HFFc6 (cell line): ENCODE data around the gene CD79A. TPM values are rescaled to one million over a fixed set of nuclear protein-coding genes. Genes with fewer than 3 reads are reported as not detected.

ENCODE experiments used
- DNase-seq: peaks from one replicate; pipeline ENCODE4 v3.0.0-alpha.2; 2018
- H3K27ac Mint-ChIP-seq: 2 replicates; pipeline ENCODE4 v1.8.0; 2020; ENCODE audit warnings: mild to moderate bottlenecking, mixed read lengths
- H3K27me3 Mint-ChIP-seq: 2 replicates; pipeline ENCODE4 v1.8.0; 2021; ENCODE audit warnings: mild to moderate bottlenecking, moderate library complexity, mixed read lengths; ENCODE audit not compliant: insufficient read depth
- H3K36me3 Mint-ChIP-seq: 2 replicates; pipeline ENCODE4 v1.8.0; 2021; ENCODE audit warnings: low read depth, mixed read lengths
- H3K4me1 Mint-ChIP-seq: 2 replicates; pipeline ENCODE4 v1.8.0; 2020; ENCODE audit warnings: low read depth, mixed read lengths
- H3K4me3 Mint-ChIP-seq: 2 replicates; pipeline ENCODE4 v1.8.0; 2020; ENCODE audit warnings: mild to moderate bottlenecking, moderate library complexity, mixed read lengths
- H3K9me3 Mint-ChIP-seq: 2 replicates; pipeline ENCODE4 v1.8.0; 2020; ENCODE audit warnings: mild to moderate bottlenecking, mixed read lengths
- CTCF ChIP-seq: fragments of 200-600 bp; sonication (generic); IDR thresholded peaks from 2 replicates; pipeline ENCODE4 v1.5.0; 2021; ENCODE audit warnings: antibody characterized with exemption, mild to moderate bottlenecking
- total RNA-seq, 6 experiments: library from RNA; stranded (reverse); fragmentation: NEBNext Ultra II Directional; extraction: Animal tissue kit (Norgen Biotek cat#: 25700); gene quantifications; 2 replicates in 1 of 6; 3 replicates in 5 of 6; pipeline ENCODE4 v1.2.3, GENCODE V29; 2021

Gene CD79A
- total RNA-seq, 6 experiments from 2014 or later, result 0.23 to 0.62 (median 0.35) TPM; not detected in 2

DNA sequence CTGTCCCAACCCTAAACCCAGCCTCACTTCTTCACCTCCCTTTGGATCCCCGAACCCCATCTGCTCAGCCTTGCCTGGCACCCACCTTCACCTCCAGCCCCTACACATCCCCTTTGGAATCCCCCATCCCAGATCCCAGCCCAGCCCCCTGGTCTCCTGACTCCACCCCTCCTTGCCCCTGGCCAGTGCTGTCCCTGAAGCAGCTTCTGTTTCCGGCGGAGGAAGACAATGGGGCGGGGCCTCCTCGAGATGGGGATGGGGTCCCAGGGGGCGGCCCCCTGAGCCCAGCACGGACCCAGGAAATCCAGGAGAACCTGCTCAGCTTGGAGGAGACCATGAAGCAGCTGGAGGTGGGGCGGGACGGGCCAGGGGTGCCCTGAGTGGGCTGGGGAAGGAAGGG is 29.2 kb downstream of the CD79A start:
- peaks cover 18% of the 10 kb centered on the region for H3K36me3 Mint-ChIP-seq
- peaks cover 12% of the 10 kb centered on the region for H3K27me3 Mint-ChIP-seq
- no peaks in the 10 kb centered on the region for H3K9me3 Mint-ChIP-seq
- no peak overlapping the region for H3K27ac Mint-ChIP-seq
- no peak for DNase-seq
- no peaks in the 10 kb centered on the region for H3K4me1 Mint-ChIP-seq
- no peak for TF ChIP-seq CTCF
- H3K4me3 Mint-ChIP-seq, result no peak overlapping the region

- DNase-seq, result no peak
- H3K4me3 Mint-ChIP-seq, result no peak overlapping the region
- H3K4me1 Mint-ChIP-seq, result no peaks in the 10 kb centered on the region
- peaks cover 19% of the 10 kb centered on the region for H3K27me3 Mint-ChIP-seq
- H3K27ac Mint-ChIP-seq, result no peak overlapping the region
- TF ChIP-seq CTCF, result no peak
- H3K9me3 Mint-ChIP-seq, result no peaks in the 10 kb centered on the region
- peaks cover 18% of the 10 kb centered on the region for H3K36me3 Mint-ChIP-seq
Measured at GRCh38 chr19:41906916-41907680, 30.0 kb downstream of the CD79A start.

DNA sequence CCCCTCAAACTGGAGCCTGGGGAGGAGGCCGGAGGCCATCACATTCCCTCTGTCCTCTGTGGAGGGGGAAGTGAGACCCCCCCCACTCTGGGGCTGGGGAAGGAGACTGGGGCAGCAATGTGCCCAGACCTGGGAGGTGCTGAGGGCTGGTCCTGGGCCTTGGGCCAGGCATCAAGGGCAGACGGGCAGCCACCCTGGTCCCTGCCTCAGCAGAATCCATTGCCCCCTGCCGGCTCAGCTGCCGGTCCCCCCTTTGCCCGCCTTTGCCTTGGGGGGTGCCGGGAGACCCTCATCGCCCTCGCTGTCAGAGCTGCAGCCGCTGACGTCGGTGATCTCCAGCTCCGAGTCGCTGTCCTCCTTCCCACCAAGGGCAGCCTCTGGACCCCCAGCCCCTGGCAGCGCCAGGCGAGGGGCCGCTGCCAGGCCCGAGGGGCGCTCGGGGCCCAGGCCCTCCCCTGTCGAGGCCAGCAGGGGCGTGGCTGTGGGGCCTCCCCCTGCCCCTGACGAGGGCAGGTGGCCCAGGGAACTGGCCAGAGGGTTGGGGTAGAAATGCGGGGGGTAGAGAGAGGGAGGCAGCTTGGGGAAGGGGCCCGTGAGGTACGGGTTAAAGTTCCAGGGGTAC is 31.0 kb downstream of the CD79A start:
- Mint-ChIP-seq H3K27ac (no peak overlapping the region), H3K4me3 (no peak overlapping the region), H3K4me1 (no peaks in the 10 kb centered on the region), H3K27me3 (peaks cover 24% of the 10 kb centered on the region), H3K36me3 (peaks cover 18% of the 10 kb centered on the region), H3K9me3 (no peaks in the 10 kb centered on the region)
- no peak for TF ChIP-seq CTCF
- no peak for DNase-seq

- Mint-ChIP-seq H3K9me3 (no peaks in the 10 kb centered on the region), H3K4me3 (no peak overlapping the region), H3K36me3 (peaks cover 18% of the 10 kb centered on the region), H3K27ac (no peak overlapping the region), H3K4me1 (no peaks in the 10 kb centered on the region), H3K27me3 (peaks cover 27% of the 10 kb centered on the region)
- no peak for DNase-seq
- no peak for TF ChIP-seq CTCF
Measured at GRCh38 chr19:41908724-41909464, 31.8 kb downstream of the CD79A start.

- TF ChIP-seq CTCF, result no peak
- no peaks in the 10 kb centered on the region for H3K9me3 Mint-ChIP-seq
- no peaks in the 10 kb centered on the region for H3K4me1 Mint-ChIP-seq
- H3K4me3 Mint-ChIP-seq, result no peak overlapping the region
- no peak for DNase-seq
- no peak overlapping the region for H3K27ac Mint-ChIP-seq
- H3K36me3 Mint-ChIP-seq, result peaks cover 11% of the 10 kb centered on the region
- H3K27me3 Mint-ChIP-seq, result peaks cover 32% of the 10 kb centered on the region
Measured at GRCh38 chr19:41909706-41910105, 32.6 kb downstream of the CD79A start.
